Suprapubic skin (tissue), 4 donors: ENCODE measurements around the gene TPM2.

Source experiments
- CTCF ChIP-seq, 2 donors: fragments of 200-600 bp in 1 of 2; fragments of 450-650 bp in 1 of 2; sonication (generic) in 1 of 2; IDR thresholded peaks; one replicate each; pipeline ENCODE4 v1.5.1; 2016 to 2019; ENCODE audit warnings: antibody characterized with exemption in 2 of 2, mild to moderate bottlenecking in 1 of 2, moderate library complexity in 1 of 2
- EP300 ChIP-seq: sonication (generic); formaldehyde crosslinking; IDR thresholded peaks from one replicate; pipeline ENCODE4 v1.6.1; 2017; ENCODE audit warnings: antibody characterized with exemption
- POLR2A ChIP-seq, 2 donors: fragments of 450-650 bp; IDR thresholded peaks; one replicate each; pipeline ENCODE4 v1.6.1; 2017; ENCODE audit warnings: antibody characterized with exemption in 2 of 2, mild to moderate bottlenecking in 2 of 2, moderate library complexity in 2 of 2
- POLR2AphosphoS5 ChIP-seq, 3 donors: sonication (generic); formaldehyde crosslinking; IDR thresholded peaks; one replicate each; pipeline ENCODE4 v1.6.1; 2017; ENCODE audit warnings: antibody characterized with exemption in 3 of 3

- TF ChIP-seq POLR2A (IDR thresholded peaks at IDR 0.05) (no peak), CTCF (IDR thresholded peaks at IDR 0.05) (no peak), EP300 (no peak), POLR2AphosphoS5 (IDR thresholded peaks at IDR 0.05) (no peak)
Observed at GRCh38 chr9:35686222-35687203, 3.2 kb downstream of the TPM2 start.
